Measurements from ENCODE around the gene TENT4A.
A peak's percentile ranks its signal among the peaks of the same experiment; 100 is the strongest.

TENT4A gene

DNA sequence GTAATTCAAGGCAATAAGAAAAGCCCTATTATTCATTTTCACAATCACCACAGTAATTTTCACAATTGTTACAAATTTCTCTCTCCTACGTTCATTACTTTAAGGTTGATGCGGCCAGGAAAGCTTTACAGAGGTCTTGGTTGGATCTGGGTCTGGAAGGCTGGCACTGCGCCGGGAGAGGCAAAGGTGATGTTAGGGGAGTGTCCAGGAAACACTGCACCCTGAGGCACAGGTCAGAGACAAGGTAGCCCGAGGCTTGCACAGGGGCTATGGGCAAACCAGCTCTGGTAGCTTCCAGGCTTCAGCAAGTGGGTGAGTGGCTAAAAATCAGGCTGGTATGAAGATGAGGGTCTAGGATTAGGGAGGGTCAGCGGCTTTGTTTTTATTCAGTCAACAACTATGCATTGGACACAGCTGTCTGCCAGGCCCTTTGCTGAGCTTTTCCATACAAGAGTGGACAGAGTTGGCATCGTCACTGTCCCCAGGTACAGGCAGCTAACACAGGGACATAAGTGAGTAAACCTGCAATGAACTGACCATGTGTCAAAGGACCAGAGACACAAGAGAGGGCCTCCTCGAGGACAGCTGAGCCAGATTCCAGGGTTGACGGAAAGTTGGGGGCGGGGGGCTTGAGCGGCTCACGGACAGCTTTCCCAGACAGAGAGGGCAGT, 12.4 kb upstream of the TENT4A start:
- no peak for DNase-seq (ENCODE audit: low spot score)

DNA sequence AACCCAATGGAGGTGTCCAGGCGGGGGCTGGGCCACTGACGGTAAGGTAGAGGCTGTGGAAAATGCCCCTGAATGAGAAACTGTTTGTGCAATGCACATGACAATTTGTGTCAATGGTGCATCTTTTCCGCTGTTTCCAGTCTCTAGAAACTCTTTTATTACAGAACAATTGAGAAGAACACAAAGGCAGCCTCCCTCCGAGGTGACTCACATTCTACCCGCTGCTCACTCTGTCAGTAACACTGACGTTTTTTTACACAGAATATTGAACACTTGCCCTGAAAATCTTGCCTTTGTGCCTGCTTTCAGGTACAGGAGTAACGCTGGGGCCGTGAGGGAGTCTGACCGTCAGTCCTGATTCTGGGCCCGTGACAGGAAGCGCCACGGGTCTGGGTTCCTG, 11.7 kb upstream of the TENT4A start:
- DNase-seq (ENCODE audit: low spot score): no peak

DNA sequence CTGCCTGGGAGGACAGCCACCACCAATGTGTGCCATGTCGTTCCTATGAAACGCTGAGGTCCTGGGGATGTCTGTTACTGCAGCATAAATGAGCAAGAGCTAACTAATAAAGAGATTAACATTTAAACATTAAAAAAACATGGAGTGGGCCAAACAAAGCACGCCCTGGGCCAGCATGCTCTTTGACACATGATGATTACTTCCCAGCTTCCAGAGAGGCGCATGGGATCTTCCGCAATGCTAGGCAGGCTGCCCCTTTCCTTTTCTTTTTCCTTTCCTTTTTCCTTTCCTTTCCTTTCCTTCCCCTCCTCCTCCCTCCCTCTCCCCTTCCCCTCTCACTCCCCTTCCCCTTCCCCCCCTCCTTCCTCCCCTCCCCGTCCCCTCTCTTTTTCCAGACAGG, 10.6 kb upstream of the TENT4A start:
- no peak for DNase-seq (ENCODE audit: low spot score)

DNA sequence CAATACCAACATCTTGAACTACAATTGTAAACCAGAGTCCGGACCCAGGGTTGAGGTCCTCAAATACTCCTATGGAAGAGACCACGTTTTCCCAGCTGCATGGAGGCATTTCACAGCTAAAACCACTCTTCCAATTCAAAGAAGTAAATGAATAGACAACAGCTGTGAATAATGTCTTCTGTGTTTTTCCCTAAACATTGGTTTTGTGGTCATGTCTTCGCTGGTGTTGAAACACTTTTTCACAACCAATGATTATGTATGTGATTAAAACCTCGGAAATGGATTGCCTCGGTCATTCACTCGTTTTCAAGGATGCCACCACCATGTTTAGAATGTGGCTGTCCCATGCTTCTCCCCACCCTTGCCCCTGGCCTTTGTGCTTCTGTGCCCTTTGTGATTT, 9.4 kb upstream of the TENT4A start:
- DNase-seq (ENCODE audit: low spot score): no peak

- DNase-seq (ENCODE audit: low spot score): no peak
These were observed 8.8 kb upstream of the TENT4A start for GRCh38 chr5:6704361-6704851.

GRCh38 chr5:6705088-6705487, 8.1 kb upstream of the TENT4A start:
- no peak for DNase-seq (ENCODE audit: low spot score)

- DNase-seq (ENCODE audit: low spot score): no peak
These were observed 7.3 kb upstream of the TENT4A start for GRCh38 chr5:6705959-6706358.

DNA sequence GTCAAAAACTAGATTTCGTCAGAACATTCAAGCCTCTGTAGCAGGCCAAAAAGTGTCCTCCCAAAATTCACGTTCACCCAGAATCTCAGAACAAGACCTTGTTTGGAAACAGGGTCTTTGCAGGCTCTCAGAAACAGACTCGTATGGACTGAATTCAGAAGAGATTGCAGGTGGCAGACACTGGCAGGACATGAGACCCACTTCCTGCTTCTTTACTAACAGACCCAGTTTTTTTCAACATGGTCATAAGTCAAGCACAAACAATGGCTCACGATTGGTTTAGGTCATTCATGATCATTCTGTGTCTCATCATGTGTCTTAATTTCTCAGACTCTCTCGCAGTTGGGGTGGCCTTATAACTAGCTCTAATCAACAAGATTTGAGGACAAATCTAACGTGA, 5.4 kb upstream of the TENT4A start:
- no peak for DNase-seq (ENCODE audit: low spot score)

DNA sequence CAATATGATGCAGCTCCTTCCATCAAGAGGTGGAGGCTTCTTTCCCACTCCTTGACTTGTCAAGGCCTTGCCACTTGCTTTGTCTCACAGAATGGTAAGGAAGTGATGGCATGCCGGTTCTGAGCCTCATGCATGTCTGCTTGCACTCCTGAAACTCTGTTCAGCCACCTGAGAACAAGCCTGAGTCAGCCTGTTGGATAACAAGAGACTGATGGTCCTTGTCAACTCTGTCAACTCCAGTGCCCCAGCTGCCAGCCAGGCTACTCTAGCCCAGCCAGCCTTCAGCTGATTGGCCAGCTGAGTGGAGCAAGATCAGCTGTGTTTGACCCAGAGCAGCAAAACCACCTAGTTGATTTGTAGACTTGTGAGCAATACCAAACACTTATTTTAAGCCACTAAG, 4.4 kb upstream of the TENT4A start:
- no peak for DNase-seq (ENCODE audit: low spot score)

DNA sequence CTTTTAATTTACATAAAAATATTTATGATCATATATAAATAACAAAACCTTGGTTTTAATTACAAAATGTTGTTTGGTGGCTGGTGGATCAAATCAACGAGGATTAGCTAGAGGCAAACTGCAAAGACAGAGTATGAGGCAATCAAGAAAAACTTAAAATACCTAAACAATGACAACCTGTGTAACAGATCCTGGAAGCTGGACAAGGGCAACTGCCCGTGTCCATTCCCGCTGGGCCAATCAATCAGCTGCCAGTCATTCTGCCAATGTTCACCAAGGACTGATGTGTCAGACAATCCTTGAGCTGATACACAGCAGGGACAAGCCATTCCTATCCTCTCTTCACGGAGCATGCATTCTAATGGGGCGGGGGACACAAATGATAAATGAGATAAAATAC, 3.2 kb upstream of the TENT4A start:
- DNase-seq (ENCODE audit: low spot score): no peak

DNA sequence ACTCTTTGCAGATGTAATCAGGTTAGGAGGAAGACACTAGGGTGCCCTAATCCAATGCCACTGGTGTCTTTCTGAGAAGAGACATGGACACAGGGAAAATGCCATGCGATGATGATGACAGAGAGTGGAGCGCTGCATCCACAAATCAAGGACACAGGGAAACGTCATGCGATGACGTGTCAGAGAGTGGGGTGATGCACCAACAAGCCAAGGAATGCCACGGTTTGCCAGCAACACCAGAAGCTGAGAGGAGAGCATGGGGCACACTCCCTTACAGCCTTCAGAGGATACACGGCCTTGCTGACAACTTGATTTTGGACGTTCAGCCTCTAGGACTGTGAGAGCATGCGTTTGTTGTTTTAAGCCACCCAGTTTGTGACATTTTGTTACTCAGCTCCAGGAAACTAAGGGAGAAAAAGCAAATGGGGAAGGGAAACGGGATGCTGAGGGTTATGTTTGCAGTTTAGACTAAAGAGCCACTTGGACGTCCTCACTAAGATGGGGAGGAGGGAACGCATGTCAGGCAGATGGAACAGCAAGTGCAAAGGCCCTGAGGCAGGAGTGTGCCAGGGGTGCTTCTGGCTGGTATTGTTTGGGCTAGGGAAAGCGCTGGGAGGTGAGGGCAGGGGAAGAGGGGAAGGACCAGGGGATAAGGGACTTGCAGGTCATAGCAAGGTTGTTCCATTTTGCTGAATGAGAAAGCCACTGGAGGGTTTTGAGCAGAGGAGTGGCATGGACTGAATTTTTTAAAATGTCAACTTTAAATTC, 2.5 kb upstream of the TENT4A start:
- no peak for DNase-seq (ENCODE audit: low spot score)

DNA sequence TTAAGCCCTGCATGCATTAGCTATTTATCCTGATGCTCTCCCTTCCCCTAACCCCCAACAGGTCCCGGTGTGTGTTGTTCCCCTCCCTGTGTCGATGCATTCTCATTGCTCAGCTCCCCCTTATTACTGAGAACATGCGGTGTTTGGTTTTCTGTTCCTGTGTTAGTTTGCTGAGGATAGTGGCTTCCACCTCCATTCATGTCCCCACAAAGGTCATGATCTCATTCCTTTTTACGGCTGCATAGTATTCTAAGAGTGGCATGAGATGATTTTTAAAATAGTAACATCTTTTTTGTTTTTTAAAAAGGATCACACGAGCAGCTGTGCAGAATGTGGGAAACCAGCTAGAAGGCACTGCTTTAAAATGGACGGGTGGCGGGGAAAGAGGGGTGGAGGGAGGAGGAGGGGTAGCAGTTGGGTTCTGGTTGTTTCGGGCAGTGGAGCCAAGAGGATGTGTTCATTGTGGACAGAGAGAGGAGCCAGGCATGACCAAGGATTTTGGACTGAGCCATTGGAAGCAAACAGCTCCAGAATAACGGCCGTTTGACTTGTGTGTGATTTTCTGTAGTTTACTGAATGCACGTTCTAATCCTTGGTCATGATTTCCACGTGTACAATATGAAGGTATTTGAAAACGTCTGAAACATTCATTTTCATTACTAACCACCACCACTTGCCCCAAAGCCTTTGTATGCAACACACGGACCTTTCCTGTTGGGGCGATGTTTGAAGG, 1.7 kb upstream of the TENT4A start:
- no peak for DNase-seq (ENCODE audit: low spot score)

DNA sequence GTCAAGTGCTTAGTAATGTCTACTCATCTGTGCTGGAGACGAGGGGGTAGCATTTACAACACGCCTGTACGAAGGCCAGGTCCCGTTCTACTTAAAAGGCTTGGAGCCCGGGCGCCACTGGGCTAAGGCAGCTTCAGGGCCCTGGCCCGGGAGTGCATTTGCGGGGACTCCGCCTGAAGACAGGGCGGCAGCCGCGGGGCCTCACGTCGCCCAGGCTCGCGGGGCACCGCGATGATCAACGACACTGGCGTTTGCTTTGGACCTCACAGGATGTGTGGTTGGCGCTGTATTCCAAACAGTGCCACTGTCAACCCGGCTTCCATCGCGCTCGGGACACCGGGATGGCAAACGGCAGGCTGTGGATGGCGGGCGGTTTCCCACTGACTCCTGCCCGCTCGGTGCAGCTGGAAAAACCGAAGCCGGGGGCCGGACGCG, 1.1 kb upstream of the TENT4A start:
- DNase-seq (ENCODE audit: low spot score): peak; percentile 59

- DNase-seq (ENCODE audit: low spot score): no peak
These were observed 507 bp upstream of the TENT4A start for GRCh38 chr5:6712577-6713273.

DNA sequence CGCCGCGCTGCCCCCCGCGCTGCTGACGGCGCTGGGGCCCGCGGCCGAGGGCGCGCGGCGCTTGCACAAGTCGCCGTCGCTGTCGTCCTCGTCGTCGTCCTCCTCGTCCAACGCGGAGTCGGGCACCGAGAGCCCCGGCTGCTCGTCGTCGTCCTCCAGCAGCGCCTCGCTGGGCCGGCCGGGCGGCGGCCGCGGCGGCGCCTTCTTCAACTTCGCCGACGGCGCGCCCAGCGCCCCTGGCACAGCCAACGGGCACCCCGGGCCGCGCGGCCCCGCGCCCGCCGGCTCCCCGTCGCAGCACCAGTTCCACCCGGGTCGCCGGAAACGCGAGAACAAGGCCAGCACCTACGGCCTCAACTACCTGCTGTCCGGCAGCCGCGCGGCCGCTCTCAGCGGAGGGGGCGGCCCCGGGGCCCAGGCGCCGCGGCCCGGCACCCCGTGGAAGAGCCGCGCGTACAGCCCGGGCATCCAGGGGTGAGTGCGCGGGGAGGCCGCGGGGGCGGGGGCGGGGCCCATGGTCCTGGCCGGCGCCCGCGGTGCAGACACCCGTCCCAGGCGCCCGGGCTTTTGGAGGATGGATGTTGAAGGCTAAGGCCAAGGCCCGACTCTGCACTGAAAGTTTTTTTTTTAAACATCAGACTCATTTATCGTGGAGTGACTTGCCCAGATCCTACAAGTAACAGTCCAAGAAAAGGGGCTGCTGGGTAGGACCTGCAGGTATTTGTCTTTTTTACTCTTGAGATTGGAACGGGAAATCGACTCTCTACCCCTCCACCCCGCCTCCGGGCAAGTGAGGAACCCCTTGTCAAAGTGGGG, 1.2 kb downstream of the TENT4A start:
- DNase-seq (ENCODE audit: low spot score): peak; percentile 63

- no peak for DNase-seq (ENCODE audit: low spot score)
These were observed 2.0 kb downstream of the TENT4A start for GRCh38 chr5:6715271-6715670.

GRCh38 chr5:6715758-6716628, 2.8 kb downstream of the TENT4A start:
- DNase-seq (ENCODE audit: low spot score): no peak

- no peak for DNase-seq (ENCODE audit: low spot score)
These were observed 3.5 kb downstream of the TENT4A start for GRCh38 chr5:6716629-6717149.

DNA sequence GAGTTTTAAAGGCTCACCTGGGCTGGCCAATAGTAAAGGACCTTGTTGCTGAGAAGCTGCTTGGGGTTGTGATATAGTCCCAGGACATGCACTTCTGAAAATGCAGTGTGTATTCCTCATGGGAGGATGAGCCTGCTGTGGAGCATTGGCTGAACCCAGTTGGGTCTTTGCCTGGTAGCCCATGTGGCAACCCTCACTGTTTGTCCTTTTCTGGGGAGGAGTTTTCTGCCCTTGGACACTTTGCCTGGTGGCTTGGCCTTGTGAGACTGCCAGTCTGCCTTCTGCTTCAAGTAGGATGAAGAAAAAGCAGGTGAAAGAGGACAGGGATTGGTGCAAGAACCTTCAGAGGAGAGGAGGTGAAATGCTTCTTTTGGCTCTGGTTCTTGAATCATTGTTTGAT, 4.0 kb downstream of the TENT4A start:
- no peak for DNase-seq (ENCODE audit: low spot score)

DNA sequence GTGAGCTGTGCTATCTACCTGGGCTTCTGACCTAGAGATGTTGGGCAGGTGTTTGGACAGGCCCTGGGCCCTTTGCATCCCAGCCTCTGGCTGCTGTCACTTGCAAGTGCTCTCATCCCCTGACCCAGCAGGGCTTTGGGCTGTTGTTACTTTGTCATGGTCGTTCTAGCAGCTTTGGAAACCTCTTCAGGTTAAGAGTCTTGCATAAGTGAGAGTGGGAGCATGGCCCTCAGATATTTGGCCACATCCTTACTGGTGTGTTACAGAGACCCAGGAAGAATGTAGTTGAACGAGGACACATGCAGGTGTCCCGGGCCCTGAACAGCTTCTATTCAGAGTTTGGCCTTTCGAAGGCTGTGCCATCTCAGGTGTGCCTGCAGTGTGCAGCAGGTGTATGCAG, 4.5 kb downstream of the TENT4A start:
- no peak for DNase-seq (ENCODE audit: low spot score)

All from germinal center (tissue), 1 donor.